Astrocyte (in vitro differentiated cells and primary cell): ENCODE results near the gene KCNMB2. TPM values are rescaled to one million over a fixed set of nuclear protein-coding genes. Genes with fewer than 3 reads are reported as not detected.

ENCODE experiments used
- DNase-seq: peaks from one replicate; pipeline ENCODE4 v3.0.0-alpha.2; 2010; ENCODE audit warnings: low read depth
- FAIRE-seq: peaks from 2 replicates; lab custom pipeline; 2011; peaks lifted over from hg19 to GRCh38; lab: Jason Lieb, UNC
- H2AFZ ChIP-seq: 2 replicates; pipeline ENCODE4 v1.6.0; 2012; ENCODE audit warnings: low read depth, low read length, inconsistent platforms
- H3K27ac ChIP-seq: 2 replicates; pipeline ENCODE4 v1.5.1; 2011; ENCODE audit warnings: low read depth, low read length, inconsistent platforms
- H3K27me3 ChIP-seq: 2 replicates; pipeline ENCODE4 v1.6.0; 2011; ENCODE audit warnings: low read length, inconsistent platforms; ENCODE audit not compliant: insufficient read depth
- H3K36me3 ChIP-seq: 2 replicates; pipeline ENCODE4 v1.5.1; 2011; ENCODE audit warnings: low read length, inconsistent platforms; ENCODE audit not compliant: insufficient read depth
- H3K4me1 ChIP-seq: 2 replicates; pipeline ENCODE4 v1.5.1; 2011; ENCODE audit warnings: low read length, inconsistent platforms; ENCODE audit not compliant: insufficient read depth
- H3K4me2 ChIP-seq: 2 replicates; pipeline ENCODE4 v1.6.0; 2012; ENCODE audit warnings: low read length, inconsistent platforms
- H3K4me3 ChIP-seq: 2 replicates; pipeline ENCODE4 v1.5.1; 2011; ENCODE audit warnings: low read depth, mild to moderate bottlenecking, low read length, inconsistent platforms; ENCODE audit not compliant: insufficient read depth
- H3K79me2 ChIP-seq: 2 replicates; pipeline ENCODE4 v1.6.0; 2012; ENCODE audit warnings: mild to moderate bottlenecking, low read length, inconsistent platforms; ENCODE audit not compliant: insufficient read depth
- H3K9ac ChIP-seq: 2 replicates; pipeline ENCODE4 v1.6.0; 2012; ENCODE audit warnings: mild to moderate bottlenecking, low read length, inconsistent platforms
- H3K9me3 ChIP-seq: 2 replicates; pipeline ENCODE4 v1.5.1; 2012; ENCODE audit warnings: low read depth, mild to moderate bottlenecking, low read length, inconsistent platforms; ENCODE audit not compliant: insufficient read depth
- H4K20me1 ChIP-seq: 2 replicates; pipeline ENCODE4 v1.6.0; 2012; ENCODE audit warnings: low read length, inconsistent platforms; ENCODE audit not compliant: insufficient read depth
- H3K27ac Mint-ChIP-seq: one replicate; pipeline ENCODE4 v1.8.0; 2021; ENCODE audit warnings: mild to moderate bottlenecking, mixed read lengths; ENCODE audit not compliant: unreplicated experiment
- H3K27me3 Mint-ChIP-seq: one replicate; pipeline ENCODE4 v1.8.0; 2021; ENCODE audit warnings: low read depth, mixed read lengths; ENCODE audit not compliant: unreplicated experiment
- H3K36me3 Mint-ChIP-seq: one replicate; pipeline ENCODE4 v1.8.0; 2021; ENCODE audit warnings: low read depth, mixed read lengths; ENCODE audit not compliant: unreplicated experiment
- H3K4me1 Mint-ChIP-seq: one replicate; pipeline ENCODE4 v1.8.0; 2021; ENCODE audit warnings: low read depth, mixed read lengths; ENCODE audit not compliant: unreplicated experiment
- H3K4me3 Mint-ChIP-seq: one replicate; pipeline ENCODE4 v1.8.0; 2021; ENCODE audit warnings: mild to moderate bottlenecking, moderate library complexity, mixed read lengths; ENCODE audit not compliant: unreplicated experiment
- H3K9me3 Mint-ChIP-seq: one replicate; pipeline ENCODE4 v1.8.0; 2021; ENCODE audit warnings: mild to moderate bottlenecking, mixed read lengths; ENCODE audit not compliant: unreplicated experiment
- CTCF ChIP-seq: IDR thresholded peaks from 2 replicates; pipeline ENCODE4 v1.5.1; 2011; ENCODE audit warnings: low read depth, mild to moderate bottlenecking, inconsistent platforms, low read length, moderate library complexity; ENCODE audit not compliant: insufficient read depth
- EZH2 ChIP-seq: IDR thresholded peaks from 2 replicates; pipeline ENCODE4 v1.6.1; 2012; ENCODE audit warnings: mild to moderate bottlenecking, low read length, inconsistent platforms; ENCODE audit not compliant: insufficient read depth
- total RNA-seq: library from RNA; stranded (reverse); gene quantifications from 2 replicates; pipeline ENCODE4 v1.2.1, GENCODE V29; 2021

KCNMB2 gene
- total RNA-seq, 1 donor from 2014 or later: not detected

- no peak overlapping the region for H3K4me2 ChIP-seq
- no peaks in the 10 kb centered on the region for H4K20me1 ChIP-seq
- no peaks in the 10 kb centered on the region for H3K27me3 Mint-ChIP-seq
- no peaks in the 10 kb centered on the region for H3K36me3 Mint-ChIP-seq
- no peak overlapping the region for H3K4me3 Mint-ChIP-seq
- no peak overlapping the region for H3K27ac Mint-ChIP-seq
- no peaks in the 10 kb centered on the region for H3K79me2 ChIP-seq
- no peaks in the 10 kb centered on the region for H3K4me1 Mint-ChIP-seq
- TF ChIP-seq EZH2 (no peak), CTCF (no peak)
- H3K4me3 ChIP-seq: no peak overlapping the region
- no peaks in the 10 kb centered on the region for H3K9me3 ChIP-seq
- no peak for DNase-seq
- H3K27me3 ChIP-seq: no peaks in the 10 kb centered on the region
- no peak overlapping the region for H3K27ac ChIP-seq
- H3K9ac ChIP-seq: no peak overlapping the region
- no peak for FAIRE-seq
- H3K9me3 Mint-ChIP-seq: peaks cover 6% of the 10 kb centered on the region
- no peaks in the 10 kb centered on the region for H3K36me3 ChIP-seq
- H3K4me1 ChIP-seq: no peaks in the 10 kb centered on the region
- H2AFZ ChIP-seq: no peak overlapping the region
Measured at GRCh38 chr3:178835033-178835432, 298.8 kb downstream of the KCNMB2 start.

- no peaks in the 10 kb centered on the region for H3K9me3 ChIP-seq
- H3K4me1 ChIP-seq: no peaks in the 10 kb centered on the region
- no peak overlapping the region for H3K27ac ChIP-seq
- no peak overlapping the region for H3K4me2 ChIP-seq
- Mint-ChIP-seq H3K36me3 (no peaks in the 10 kb centered on the region), H3K27ac (no peak overlapping the region), H3K4me3 (no peak overlapping the region), H3K9me3 (peaks cover 3% of the 10 kb centered on the region), H3K4me1 (no peaks in the 10 kb centered on the region), H3K27me3 (no peaks in the 10 kb centered on the region)
- no peak overlapping the region for H3K9ac ChIP-seq
- no peak overlapping the region for H3K4me3 ChIP-seq
- FAIRE-seq: no peak
- no peaks in the 10 kb centered on the region for H4K20me1 ChIP-seq
- H3K27me3 ChIP-seq: no peaks in the 10 kb centered on the region
- DNase-seq: no peak
- no peaks in the 10 kb centered on the region for H3K79me2 ChIP-seq
- TF ChIP-seq CTCF: no peak
- TF ChIP-seq EZH2: no peak
- H3K36me3 ChIP-seq: no peaks in the 10 kb centered on the region
- H2AFZ ChIP-seq: no peak overlapping the region
Measured at GRCh38 chr3:178837512-178837911, 301.3 kb downstream of the KCNMB2 start.

- Histone ChIP-seq H3K79me2 (no peaks in the 10 kb centered on the region), H2AFZ (no peak overlapping the region), H3K4me2 (no peak overlapping the region), H3K4me3 (no peak overlapping the region), H3K36me3 (no peaks in the 10 kb centered on the region), H4K20me1 (no peaks in the 10 kb centered on the region), H3K27ac (no peak overlapping the region), H3K4me1 (peaks cover 3% of the 10 kb centered on the region), H3K9ac (no peak overlapping the region), H3K9me3 (no peaks in the 10 kb centered on the region), H3K27me3 (no peaks in the 10 kb centered on the region)
- Mint-ChIP-seq H3K4me1 (peaks cover 1% of the 10 kb centered on the region), H3K36me3 (no peaks in the 10 kb centered on the region), H3K4me3 (no peak overlapping the region), H3K9me3 (peaks cover 3% of the 10 kb centered on the region), H3K27me3 (no peaks in the 10 kb centered on the region), H3K27ac (no peak overlapping the region)
- TF ChIP-seq EZH2 (no peak), CTCF (no peak)
- DNase-seq (no peak), FAIRE-seq (no peak)
Measured at GRCh38 chr3:178840586-178840985, 304.4 kb downstream of the KCNMB2 start.
